HG02798 (cell line): Measurements from ENCODE around the gene VMO1.

Source experiments
- ATAC-seq: cut with Tn5 transposase; IDR thresholded peaks from one replicate; pipeline ENCODE4 v1.9.1; 2021; ENCODE audit warnings: mild to moderate bottlenecking; ENCODE audit not compliant: unreplicated experiment, poor library complexity

Gene VMO1

GRCh38 chr17:4766201-4766600 is 20.0 kb downstream of the VMO1 start:
- ATAC-seq: no peak

GRCh38 chr17:4764595-4764994 is 21.6 kb downstream of the VMO1 start:
- ATAC-seq: no peak

GRCh38 chr17:4759776-4760236 is 26.4 kb downstream of the VMO1 start:
- no peak for ATAC-seq

GRCh38 chr17:4753392-4753791 is 32.8 kb downstream of the VMO1 start:
- ATAC-seq: no peak

- ATAC-seq: no peak
These were observed 34.2 kb downstream of the VMO1 start for GRCh38 chr17:4751932-4752331.

GRCh38 chr17:4750606-4751005 is 35.6 kb downstream of the VMO1 start:
- no peak for ATAC-seq

GRCh38 chr17:4748686-4749085 is 37.5 kb downstream of the VMO1 start:
- ATAC-seq: no peak

- ATAC-seq: no peak
These were observed 38.3 kb downstream of the VMO1 start for GRCh38 chr17:4747847-4748246.

GRCh38 chr17:4744999-4745969 is 40.9 kb downstream of the VMO1 start:
- no peak for ATAC-seq

GRCh38 chr17:4743898-4744297 is 42.3 kb downstream of the VMO1 start:
- ATAC-seq: no peak

- ATAC-seq: no peak
These were observed 42.9 kb downstream of the VMO1 start for GRCh38 chr17:4743216-4743615.

- ATAC-seq: no peak
These were observed 43.5 kb downstream of the VMO1 start for GRCh38 chr17:4742629-4743028.

GRCh38 chr17:4742133-4742532 is 44.0 kb downstream of the VMO1 start:
- ATAC-seq: no peak

- ATAC-seq: no peak
These were observed 44.6 kb downstream of the VMO1 start for GRCh38 chr17:4741544-4741943.

GRCh38 chr17:4740584-4740983 is 45.6 kb downstream of the VMO1 start:
- ATAC-seq: no peak

GRCh38 chr17:4740025-4740351 is 46.2 kb downstream of the VMO1 start:
- ATAC-seq: no peak

- peak; percentile 60 for ATAC-seq
These were observed 46.8 kb downstream of the VMO1 start, which contains the start of the genes CXCL16 and ZMYND15 for GRCh38 chr17:4739122-4740024. TSS of gene CXCL16 (minus strand) at chr17:4739928. CDS start at chr17:4739339, 589 bp downstream. TSS of gene ZMYND15 (plus strand) at chr17:4739833. CDS start at chr17:4740549, 716 bp downstream.

- ATAC-seq: no peak
These were observed 47.7 kb downstream of the VMO1 start for GRCh38 chr17:4738136-4739121.

- ATAC-seq: no peak
These were observed 50.1 kb downstream of the VMO1 start for GRCh38 chr17:4735876-4736651.
